ENCODE data around the gene TMED6.

The TMED6 gene

DNA sequence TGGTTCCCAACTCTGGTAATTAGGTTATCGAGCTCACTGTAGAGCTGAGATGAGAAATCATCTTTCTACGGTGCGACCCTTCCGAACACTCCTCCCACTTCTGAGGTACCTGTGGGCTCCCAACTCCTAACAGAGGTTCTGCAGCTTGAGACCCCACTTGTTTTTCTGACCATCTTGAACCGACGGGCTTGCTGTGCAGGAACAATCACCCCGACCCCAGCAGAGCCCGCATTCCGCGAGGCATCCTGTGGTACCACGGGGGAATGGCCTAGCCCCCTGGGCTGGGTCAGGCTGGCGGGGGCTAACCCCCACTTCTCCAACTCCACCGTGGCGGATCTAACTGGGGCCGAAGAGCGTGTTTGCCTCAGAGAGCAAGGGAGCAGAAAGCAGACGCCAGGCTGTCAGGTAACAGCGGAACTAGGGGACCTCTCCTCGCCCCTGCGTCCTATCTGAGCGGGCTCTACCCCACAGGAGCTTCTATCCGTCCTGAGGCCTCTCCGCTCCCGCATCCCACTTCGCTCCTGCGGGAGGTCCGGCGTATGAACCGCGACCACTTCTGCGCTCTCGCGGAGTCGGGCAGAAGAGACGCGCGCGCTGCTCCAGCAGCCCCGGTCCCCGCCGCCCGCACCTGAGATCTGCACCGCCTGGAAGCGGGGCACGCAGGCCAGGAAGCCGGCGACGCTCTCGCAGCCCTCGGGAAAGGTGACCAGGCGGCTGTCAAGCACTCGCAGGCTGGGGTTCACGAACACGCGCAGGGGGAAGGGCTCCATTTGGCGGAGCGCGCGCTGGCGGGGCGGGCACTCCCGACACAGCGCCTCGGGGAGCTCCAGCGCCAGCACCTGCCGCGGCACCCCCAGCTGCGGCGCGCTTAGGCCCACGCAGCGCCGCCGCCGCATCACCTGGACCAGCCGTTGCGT lies 22.0 kb downstream of the TMED6 start:
- peak; percentile 28 for DNase-seq (ENCODE audit: low read depth)
- H3K4me3 ChIP-seq (ENCODE audit: low read depth, low read length), result peak overlapping the region; percentile 80
- TF ChIP-seq, protein P1, sequence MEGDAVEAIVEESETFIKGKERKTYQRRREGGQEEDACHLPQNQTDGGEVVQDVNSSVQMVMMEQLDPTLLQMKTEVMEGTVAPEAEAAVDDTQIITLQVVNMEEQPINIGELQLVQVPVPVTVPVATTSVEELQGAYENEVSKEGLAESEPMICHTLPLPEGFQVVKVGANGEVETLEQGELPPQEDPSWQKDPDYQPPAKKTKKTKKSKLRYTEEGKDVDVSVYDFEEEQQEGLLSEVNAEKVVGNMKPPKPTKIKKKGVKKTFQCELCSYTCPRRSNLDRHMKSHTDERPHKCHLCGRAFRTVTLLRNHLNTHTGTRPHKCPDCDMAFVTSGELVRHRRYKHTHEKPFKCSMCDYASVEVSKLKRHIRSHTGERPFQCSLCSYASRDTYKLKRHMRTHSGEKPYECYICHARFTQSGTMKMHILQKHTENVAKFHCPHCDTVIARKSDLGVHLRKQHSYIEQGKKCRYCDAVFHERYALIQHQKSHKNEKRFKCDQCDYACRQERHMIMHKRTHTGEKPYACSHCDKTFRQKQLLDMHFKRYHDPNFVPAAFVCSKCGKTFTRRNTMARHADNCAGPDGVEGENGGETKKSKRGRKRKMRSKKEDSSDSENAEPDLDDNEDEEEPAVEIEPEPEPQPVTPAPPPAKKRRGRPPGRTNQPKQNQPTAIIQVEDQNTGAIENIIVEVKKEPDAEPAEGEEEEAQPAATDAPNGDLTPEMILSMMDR (conservative IDR thresholded peaks at IDR 0.05; ENCODE audit: low read depth, low read length), result no peak

DNA sequence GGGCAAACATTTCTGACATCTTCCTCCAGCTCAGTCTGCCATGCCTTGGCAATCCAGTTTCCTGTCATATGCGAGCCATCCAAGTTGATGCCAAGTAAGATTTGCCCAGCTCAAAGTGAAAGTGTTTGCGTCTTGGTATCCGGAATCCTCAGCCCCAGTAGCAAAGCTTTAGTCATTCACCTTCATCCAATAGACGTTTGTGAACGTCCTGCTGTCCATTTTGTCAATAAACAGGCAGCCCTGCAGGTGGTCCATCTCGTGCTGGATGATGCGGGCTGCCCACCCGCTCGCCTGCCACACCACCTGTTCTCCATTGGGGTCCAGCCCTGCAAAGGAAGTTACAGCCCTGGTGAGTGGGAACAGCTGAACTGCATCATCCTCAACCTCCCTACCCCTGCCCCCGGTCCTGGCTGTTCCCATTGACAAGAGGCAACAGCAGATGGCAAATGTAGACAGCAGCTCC lies 22.7 kb downstream of the TMED6 start:
- TF ChIP-seq, protein P1 (conservative IDR thresholded peaks at IDR 0.05; ENCODE audit: low read depth, low read length), result no peak
- peak; percentile 73 for DNase-seq (ENCODE audit: low read depth)
- peak overlapping the region; percentile 80 for H3K4me3 ChIP-seq (ENCODE audit: low read depth, low read length)

DNA sequence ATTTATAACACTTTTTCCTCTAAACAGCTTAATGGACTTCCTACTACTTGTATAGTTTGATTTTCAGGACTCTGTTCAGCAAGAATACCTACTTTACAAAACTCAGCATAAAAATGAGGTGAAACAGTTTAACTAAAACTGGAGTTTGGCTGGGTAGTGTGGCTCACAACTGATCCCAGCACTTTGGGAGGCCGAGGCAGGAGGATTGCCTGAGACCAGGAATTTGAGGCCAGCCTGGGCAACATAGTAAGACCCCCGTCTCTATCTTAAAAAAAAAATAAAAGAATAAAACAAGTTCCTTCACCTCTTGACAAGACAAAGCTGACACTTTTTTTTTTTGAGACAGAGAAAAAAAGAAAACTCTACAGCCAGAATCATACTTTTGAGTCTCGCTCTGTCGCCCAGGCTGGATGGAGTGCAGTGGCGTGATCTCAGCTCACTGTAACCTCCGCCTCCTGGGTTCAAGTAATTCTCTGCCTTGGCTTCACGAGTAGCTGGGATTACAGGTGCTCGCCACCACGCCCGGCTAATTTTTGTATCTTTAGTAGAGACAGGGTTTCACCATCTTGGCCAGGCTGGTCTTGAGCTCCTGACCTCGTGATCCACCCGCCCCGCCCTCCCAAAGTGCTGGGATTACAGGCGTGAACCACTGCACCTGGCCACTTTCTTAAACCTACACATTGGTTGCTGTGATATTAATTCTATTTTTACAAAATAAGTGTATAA lies 23.8 kb downstream of the TMED6 start:
- no peak for DNase-seq (ENCODE audit: low read depth)
- TF ChIP-seq, protein P1 (conservative IDR thresholded peaks at IDR 0.05; ENCODE audit: low read depth, low read length), result no peak
- no peak overlapping the region for H3K4me3 ChIP-seq (ENCODE audit: low read depth, low read length)

DNA sequence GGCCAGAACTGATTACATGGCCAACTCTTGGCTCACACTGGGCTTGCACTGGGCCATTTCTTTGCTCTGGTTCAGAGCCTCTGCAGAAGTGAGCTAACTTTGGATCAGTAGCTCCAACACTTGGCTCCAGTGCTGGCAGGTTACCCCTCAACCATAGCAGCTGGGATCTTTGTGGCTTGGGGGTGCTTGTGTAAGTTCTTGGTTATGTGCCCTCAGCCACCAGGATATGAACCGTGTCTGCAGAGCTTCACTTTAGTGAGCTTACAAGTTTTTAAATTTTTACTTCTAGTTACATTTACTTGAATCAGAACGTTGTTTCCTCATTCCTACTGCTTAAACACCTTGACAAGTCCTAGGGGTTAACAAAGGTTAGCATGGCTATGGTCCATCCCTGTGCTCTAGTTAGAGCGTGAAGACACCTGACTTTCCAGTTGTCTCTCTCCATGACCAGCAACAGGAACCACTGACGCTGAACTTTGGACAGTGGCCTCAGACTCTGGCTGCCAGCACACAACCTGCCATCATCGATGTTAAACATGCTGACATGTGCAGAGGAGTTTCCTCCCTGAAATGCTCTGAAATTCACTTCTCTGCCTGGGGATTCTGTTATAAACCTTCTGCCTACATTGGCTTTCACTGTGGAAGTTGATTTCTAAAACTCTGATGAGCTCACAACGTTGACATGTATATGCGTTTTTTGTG lies 25.3 kb downstream of the TMED6 start:
- no peak overlapping the region for H3K4me3 ChIP-seq (ENCODE audit: low read depth, low read length)
- DNase-seq (ENCODE audit: low read depth), result no peak
- TF ChIP-seq, protein P1 (conservative IDR thresholded peaks at IDR 0.05; ENCODE audit: low read depth, low read length), result no peak

DNA sequence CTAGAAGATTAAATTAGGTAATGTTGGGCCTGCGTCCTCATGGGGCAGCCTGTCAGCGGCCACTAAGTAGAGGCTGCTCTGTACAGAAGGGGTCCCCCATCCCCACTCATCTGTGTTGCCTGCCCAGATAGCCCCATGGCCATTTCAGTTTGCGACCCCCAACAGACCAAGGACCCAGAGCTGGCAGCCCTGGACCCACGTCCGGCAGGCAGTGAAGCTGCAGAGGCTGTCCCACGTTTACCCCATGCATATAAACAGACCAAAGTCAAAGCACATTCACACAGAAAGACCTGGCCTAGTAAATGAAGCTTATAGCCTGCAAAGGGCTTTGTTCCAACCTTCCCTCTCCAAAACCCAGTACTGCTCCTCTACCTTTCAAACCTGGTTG lies 25.8 kb downstream of the TMED6 start:
- TF ChIP-seq, protein P1 (conservative IDR thresholded peaks at IDR 0.05; ENCODE audit: low read depth, low read length), result no peak
- no peak overlapping the region for H3K4me3 ChIP-seq (ENCODE audit: low read depth, low read length)
- no peak for DNase-seq (ENCODE audit: low read depth)

DNA sequence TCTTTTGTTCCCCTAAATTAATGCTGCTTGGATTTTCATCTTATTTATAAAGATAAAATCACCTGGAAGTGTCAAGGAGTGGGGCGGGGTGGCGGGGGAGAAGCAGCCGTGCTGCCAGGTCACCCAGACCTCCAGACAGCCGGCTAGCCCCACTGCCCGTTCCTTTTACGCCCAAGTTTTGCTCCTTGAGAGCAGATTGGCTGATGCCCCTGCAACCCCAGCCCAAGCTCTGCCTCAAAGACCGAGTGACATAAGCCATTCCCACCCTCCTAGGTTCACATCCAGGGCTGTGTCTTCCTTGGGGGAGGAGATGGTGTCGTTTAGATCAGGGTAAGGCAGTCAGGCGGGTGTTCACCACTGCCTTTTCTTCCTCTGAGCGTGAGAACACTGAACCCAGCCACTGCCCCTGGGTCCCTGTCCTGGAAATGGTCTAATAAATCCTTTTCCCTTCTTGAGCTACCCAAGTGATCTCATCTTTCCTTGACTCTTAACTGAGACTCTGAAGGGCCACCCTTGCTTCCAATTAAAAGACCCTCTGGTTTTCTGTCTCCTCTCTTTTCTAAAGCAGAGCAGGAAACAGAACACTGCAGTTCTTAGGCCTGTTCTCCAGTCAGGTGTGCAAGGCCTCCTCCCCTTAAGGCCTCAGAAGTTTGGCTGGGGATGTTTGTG lies 26.9 kb downstream of the TMED6 start:
- TF ChIP-seq, protein P1 (conservative IDR thresholded peaks at IDR 0.05; ENCODE audit: low read depth, low read length), result no peak
- no peak for DNase-seq (ENCODE audit: low read depth)
- no peak overlapping the region for H3K4me3 ChIP-seq (ENCODE audit: low read depth, low read length)
